Natural killer cell treated with Interleukin-12 subunit alpha and Interleukin-12 subunit beta and Interleukin-15 and Interleukin-18, amount 100 ng/mL, for 72 hours (primary cell): ENCODE data around the gene MTMR3. TPM values are rescaled to one million over a fixed set of nuclear protein-coding genes. Genes with fewer than 3 reads are reported as not detected.

ENCODE experiments used
- ATAC-seq, 2 donors: fragments of 150-1000 bp; cut with Tn5 transposase in 1 of 2; sonication (Bioruptor Pico), chemical (Tn5 transposase) in 1 of 2; 2 replicates each; pipeline ENCODE4 v1.10.0; 2021
- DNase-seq: peaks from one replicate; pipeline ENCODE4 v3.0.0; 2022; ENCODE audit warnings: low spot score
- H3K27ac Mint-ChIP-seq, 2 donors: 1 replicate in 1 of 2; 2 replicates in 1 of 2; pipeline ENCODE4 v1.8.0; 2022; ENCODE audit warnings: mixed read lengths in 2 of 2, mild to moderate bottlenecking in 1 of 2, moderate library complexity in 1 of 2
- H3K27me3 Mint-ChIP-seq, 2 donors: 1 replicate in 1 of 2; 2 replicates in 1 of 2; pipeline ENCODE4 v1.8.0; 2022; ENCODE audit warnings: mixed read lengths in 2 of 2
- H3K36me3 Mint-ChIP-seq: one replicate; pipeline ENCODE4 v1.8.0; 2022; ENCODE audit warnings: mixed read lengths
- H3K4me1 Mint-ChIP-seq, 2 donors: 1 replicate in 1 of 2; 2 replicates in 1 of 2; pipeline ENCODE4 v1.8.0; 2022; ENCODE audit warnings: low read depth in 2 of 2, mixed read lengths in 2 of 2, mild to moderate bottlenecking in 1 of 2
- H3K4me3 Mint-ChIP-seq: one replicate; pipeline ENCODE4 v1.8.0; 2022; ENCODE audit warnings: mixed read lengths
- H3K9me3 Mint-ChIP-seq: 2 replicates; pipeline ENCODE4 v1.8.0; 2022; ENCODE audit warnings: mixed read lengths
- total RNA-seq, 2 donors: library from RNA; stranded (reverse); gene quantifications; one replicate each; pipeline ENCODE4 v1.2.3, GENCODE V29; 2022

MTMR3 gene
- total RNA-seq, 2 donors from 2014 or later: 33.9 to 38.3 TPM

- peaks cover 8 to 10% of the 10 kb centered on the region in 2 donors for H3K4me1 Mint-ChIP-seq
- H3K4me3 Mint-ChIP-seq: no peak overlapping the region
- ATAC-seq (no peak), DNase-seq (no peak)
- no peaks in the 10 kb centered on the region for H3K9me3 Mint-ChIP-seq
- no peak overlapping the region for H3K27ac Mint-ChIP-seq
- H3K36me3 Mint-ChIP-seq: no peaks in the 10 kb centered on the region
- peaks cover 4 to 6% of the 10 kb centered on the region in 2 donors for H3K27me3 Mint-ChIP-seq
These were observed 3.2 kb upstream of the MTMR3 start for GRCh38 chr22:29879753-29880152.

GRCh38 chr22:29882716-29883044 is 294 bp upstream of the MTMR3 start:
- Mint-ChIP-seq H3K27ac (no peak overlapping the region), H3K27me3 (peaks cover 3 to 4% of the 10 kb centered on the region in 2 donors), H3K9me3 (no peaks in the 10 kb centered on the region), H3K4me1 (peaks cover 8 to 10% of the 10 kb centered on the region in 2 donors), H3K4me3 (peak overlapping the region; percentile 67), H3K36me3 (no peaks in the 10 kb centered on the region)
- ATAC-seq (no peak), DNase-seq (no peak)

- DNase-seq: no peak
- H3K27ac Mint-ChIP-seq: peak overlapping the region; percentile 67 to 91
- no peaks in the 10 kb centered on the region for H3K36me3 Mint-ChIP-seq
- peak in 1 of 2 donors; percentile 37 for ATAC-seq
- H3K4me1 Mint-ChIP-seq: peaks cover 8 to 10% of the 10 kb centered on the region in 2 donors
- H3K4me3 Mint-ChIP-seq: peak overlapping the region; percentile 87
- H3K9me3 Mint-ChIP-seq: no peaks in the 10 kb centered on the region
- no peaks in the 10 kb centered on the region for H3K27me3 Mint-ChIP-seq
These were observed 762 bp downstream of the MTMR3 start for GRCh38 chr22:29883775-29884097.

GRCh38 chr22:29885610-29886009 is 2.6 kb downstream of the MTMR3 start:
- DNase-seq (no peak), ATAC-seq (no peak)
- no peak overlapping the region for H3K27ac Mint-ChIP-seq
- no peaks in the 10 kb centered on the region for H3K36me3 Mint-ChIP-seq
- no peaks in the 10 kb centered on the region for H3K27me3 Mint-ChIP-seq
- H3K4me1 Mint-ChIP-seq: peaks cover 11 to 12% of the 10 kb centered on the region in 2 donors
- no peaks in the 10 kb centered on the region for H3K9me3 Mint-ChIP-seq
- H3K4me3 Mint-ChIP-seq: no peak overlapping the region

GRCh38 chr22:29886596-29886995 is 3.6 kb downstream of the MTMR3 start:
- no peaks in the 10 kb centered on the region for H3K9me3 Mint-ChIP-seq
- no peak overlapping the region for H3K4me3 Mint-ChIP-seq
- H3K4me1 Mint-ChIP-seq: peaks cover 13 to 14% of the 10 kb centered on the region in 2 donors
- DNase-seq (no peak), ATAC-seq (no peak)
- no peaks in the 10 kb centered on the region for H3K27me3 Mint-ChIP-seq
- H3K27ac Mint-ChIP-seq: no peak overlapping the region
- no peaks in the 10 kb centered on the region for H3K36me3 Mint-ChIP-seq

GRCh38 chr22:29887358-29887757 is 4.4 kb downstream of the MTMR3 start:
- DNase-seq (no peak), ATAC-seq (no peak)
- Mint-ChIP-seq H3K27ac (no peak overlapping the region), H3K4me1 (peaks cover 13 to 14% of the 10 kb centered on the region in 2 donors), H3K4me3 (no peak overlapping the region), H3K36me3 (no peaks in the 10 kb centered on the region), H3K27me3 (no peaks in the 10 kb centered on the region), H3K9me3 (no peaks in the 10 kb centered on the region)

GRCh38 chr22:29890760-29891159 is 7.8 kb downstream of the MTMR3 start:
- ATAC-seq (no peak), DNase-seq (no peak)
- H3K9me3 Mint-ChIP-seq: no peaks in the 10 kb centered on the region
- H3K36me3 Mint-ChIP-seq: no peaks in the 10 kb centered on the region
- H3K27ac Mint-ChIP-seq: no peak overlapping the region
- H3K27me3 Mint-ChIP-seq: no peaks in the 10 kb centered on the region
- peaks cover 6 to 10% of the 10 kb centered on the region in 2 donors for H3K4me1 Mint-ChIP-seq
- H3K4me3 Mint-ChIP-seq: no peak overlapping the region

- no peaks in the 10 kb centered on the region for H3K36me3 Mint-ChIP-seq
- peaks cover 6 to 13% of the 10 kb centered on the region in 2 donors for H3K4me1 Mint-ChIP-seq
These were observed 9.6 kb downstream of the MTMR3 start for GRCh38 chr22:29892315-29893156.

GRCh38 chr22:29901354-29901753 is 18.4 kb downstream of the MTMR3 start:
- H3K9me3 Mint-ChIP-seq: no peaks in the 10 kb centered on the region
- no peak overlapping the region for H3K27ac Mint-ChIP-seq
- no peaks in the 10 kb centered on the region for H3K27me3 Mint-ChIP-seq
- H3K4me1 Mint-ChIP-seq: peaks cover 11 to 21% of the 10 kb centered on the region in 2 donors
- no peak overlapping the region for H3K4me3 Mint-ChIP-seq
- ATAC-seq (no peak), DNase-seq (no peak)
- no peaks in the 10 kb centered on the region for H3K36me3 Mint-ChIP-seq

More at GRCh38 chr22:29892315-29893156, 9.6 kb downstream of the MTMR3 start:
- DNase-seq (no peak), ATAC-seq (no peak)
- H3K9me3 Mint-ChIP-seq: no peaks in the 10 kb centered on the region
- H3K27ac Mint-ChIP-seq: no peak overlapping the region
- H3K4me3 Mint-ChIP-seq: no peak overlapping the region
- H3K27me3 Mint-ChIP-seq: no peaks in the 10 kb centered on the region

- H3K4me3 Mint-ChIP-seq: no peak overlapping the region
- no peak overlapping the region for H3K27ac Mint-ChIP-seq
- H3K27me3 Mint-ChIP-seq: no peaks in the 10 kb centered on the region
- no peaks in the 10 kb centered on the region for H3K36me3 Mint-ChIP-seq
- ATAC-seq: no peak
- no peak for DNase-seq
- no peaks in the 10 kb centered on the region for H3K9me3 Mint-ChIP-seq
- peaks cover 22 to 30% of the 10 kb centered on the region in 2 donors for H3K4me1 Mint-ChIP-seq
These were observed 20.4 kb downstream of the MTMR3 start for GRCh38 chr22:29903371-29903770.

- no peak for ATAC-seq
- no peaks in the 10 kb centered on the region for H3K27me3 Mint-ChIP-seq
- no peak overlapping the region for H3K27ac Mint-ChIP-seq
These were observed 21.0 kb downstream of the MTMR3 start for GRCh38 chr22:29904020-29904419.

GRCh38 chr22:29907753-29908515 is 25.0 kb downstream of the MTMR3 start:
- DNase-seq (no peak), ATAC-seq (no peak)
- H3K9me3 Mint-ChIP-seq: no peaks in the 10 kb centered on the region
- H3K36me3 Mint-ChIP-seq: no peaks in the 10 kb centered on the region
- H3K27me3 Mint-ChIP-seq: no peaks in the 10 kb centered on the region
- no peak overlapping the region for H3K4me3 Mint-ChIP-seq
- no peak overlapping the region for H3K27ac Mint-ChIP-seq
- H3K4me1 Mint-ChIP-seq: peaks cover 29 to 43% of the 10 kb centered on the region in 2 donors

More at GRCh38 chr22:29904020-29904419, 21.0 kb downstream of the MTMR3 start:
- no peak for DNase-seq
- Mint-ChIP-seq H3K4me1 (peaks cover 25 to 28% of the 10 kb centered on the region in 2 donors), H3K4me3 (no peak overlapping the region), H3K36me3 (no peaks in the 10 kb centered on the region), H3K9me3 (no peaks in the 10 kb centered on the region)

- DNase-seq: no peak
- no peak overlapping the region for H3K27ac Mint-ChIP-seq
- no peak for ATAC-seq
- H3K27me3 Mint-ChIP-seq: no peaks in the 10 kb centered on the region
- H3K4me1 Mint-ChIP-seq: peaks cover 50 to 62% of the 10 kb centered on the region in 2 donors
- H3K36me3 Mint-ChIP-seq: no peaks in the 10 kb centered on the region
- H3K4me3 Mint-ChIP-seq: no peak overlapping the region
- no peaks in the 10 kb centered on the region for H3K9me3 Mint-ChIP-seq
These were observed 29.2 kb downstream of the MTMR3 start for GRCh38 chr22:29912141-29912540.
